CD1c-positive myeloid dendritic cell (primary cell): ENCODE data around the gene KIR2DL3.
"Not testable (repeated sequence)": the region's sequence is repeated elsewhere in the genome, so short reads cannot be mapped to it uniquely, and the experiment has no call there.

ENCODE experiments used
- DNase-seq: peaks from one replicate; pipeline ENCODE4 v3.0.0-alpha.2; 2016; ENCODE audit errors: extremely low spot score

KIR2DL3 gene

GRCh38 chr19:54738306-54738705 lies at the start of gene KIR2DL3:
Gene KIR2DL3 (plus strand): TSS chr19:54738513. CDS start chr19:54738546, 33 bp downstream.
- DNase-seq, result not testable (repeated sequence)

GRCh38 chr19:54691582-54692297 lies 46.6 kb upstream of the KIR2DL3 start:
- peak; percentile 43 for DNase-seq

DNA sequence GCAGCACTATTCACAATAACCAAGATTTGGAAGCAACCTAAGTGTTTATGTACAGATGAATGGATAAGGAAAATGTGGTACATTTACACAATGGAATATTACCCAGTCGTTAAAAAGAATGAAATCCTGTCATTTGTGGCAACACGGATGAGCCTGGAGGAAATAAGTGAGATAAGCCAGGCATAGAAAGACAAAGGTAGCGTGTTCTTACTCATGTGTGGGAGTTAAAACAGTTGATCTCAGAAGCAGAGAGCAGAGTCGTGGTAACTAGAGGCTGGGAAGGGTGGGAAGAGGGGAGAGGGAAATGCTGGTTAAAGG lies 46.1 kb upstream of the KIR2DL3 start:
- DNase-seq, result no peak

GRCh38 chr19:54694648-54695047 lies 43.7 kb upstream of the KIR2DL3 start:
- DNase-seq, result no peak

DNA sequence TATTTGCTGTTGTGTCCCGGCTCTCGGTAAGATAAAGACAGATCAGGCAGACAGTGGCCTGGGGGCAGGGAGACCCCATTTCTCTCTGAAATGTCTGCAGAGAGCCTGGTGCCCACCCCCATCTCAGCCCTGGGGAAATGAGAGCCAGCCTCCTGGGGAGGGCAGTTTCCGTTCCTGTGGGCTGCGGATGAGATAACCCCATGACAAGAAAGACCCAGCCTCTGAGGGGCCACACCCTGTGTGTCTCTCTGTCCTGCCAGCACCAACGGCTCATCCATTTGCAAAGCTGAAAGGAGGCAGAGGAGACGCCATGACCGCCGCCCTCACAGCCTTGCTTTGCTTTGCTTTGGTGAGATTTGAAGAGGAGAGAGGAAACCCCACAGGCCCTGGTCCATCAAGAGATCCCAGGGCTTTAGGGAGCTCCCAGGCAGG lies 42.2 kb upstream of the KIR2DL3 start:
- DNase-seq, result no peak

DNA sequence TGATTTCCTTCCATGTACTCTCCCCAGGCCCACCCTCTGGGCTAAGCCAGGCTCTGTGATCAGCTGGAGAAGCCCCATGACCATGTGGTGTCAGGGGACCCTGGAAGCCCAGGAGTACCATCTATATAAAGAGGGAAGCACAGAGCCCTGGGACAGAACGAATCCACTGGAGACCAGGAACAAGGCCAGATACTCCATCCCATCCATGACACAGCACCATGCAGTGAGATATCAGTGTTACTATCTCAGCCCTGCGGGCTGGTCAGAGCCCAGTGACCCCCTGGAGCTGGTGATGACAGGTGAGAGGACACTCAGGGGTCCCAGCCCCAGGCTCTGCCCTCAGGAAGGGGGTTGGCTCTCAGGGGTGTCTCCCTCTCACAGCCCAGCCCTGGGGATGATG lies 41.5 kb upstream of the KIR2DL3 start:
- no peak for DNase-seq

DNA sequence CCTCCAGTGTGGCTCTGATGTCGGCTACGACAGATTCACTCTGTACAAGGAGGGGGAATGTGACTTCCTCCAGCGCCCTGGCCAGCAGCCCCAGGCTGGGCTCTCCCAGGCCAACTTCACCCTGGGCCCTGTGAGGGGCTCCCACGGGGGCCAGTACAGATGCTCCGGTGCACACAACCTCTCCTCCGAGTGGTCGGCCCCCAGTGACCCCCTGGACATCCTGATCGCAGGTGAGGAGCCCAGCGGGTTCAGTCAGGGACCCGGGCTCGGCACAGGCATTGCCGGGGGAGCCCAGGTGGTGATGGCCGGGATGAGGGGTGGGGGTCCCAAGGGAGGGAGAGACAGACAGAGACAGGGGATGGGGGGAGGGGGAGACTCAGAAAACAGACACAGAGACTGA lies 40.6 kb upstream of the KIR2DL3 start:
- not testable (repeated sequence) for DNase-seq

- no peak for DNase-seq
Observed at GRCh38 chr19:54704928-54705327, 33.4 kb upstream of the KIR2DL3 start.

GRCh38 chr19:54707962-54708361 lies 30.4 kb upstream of the KIR2DL3 start:
- DNase-seq, result no peak

DNA sequence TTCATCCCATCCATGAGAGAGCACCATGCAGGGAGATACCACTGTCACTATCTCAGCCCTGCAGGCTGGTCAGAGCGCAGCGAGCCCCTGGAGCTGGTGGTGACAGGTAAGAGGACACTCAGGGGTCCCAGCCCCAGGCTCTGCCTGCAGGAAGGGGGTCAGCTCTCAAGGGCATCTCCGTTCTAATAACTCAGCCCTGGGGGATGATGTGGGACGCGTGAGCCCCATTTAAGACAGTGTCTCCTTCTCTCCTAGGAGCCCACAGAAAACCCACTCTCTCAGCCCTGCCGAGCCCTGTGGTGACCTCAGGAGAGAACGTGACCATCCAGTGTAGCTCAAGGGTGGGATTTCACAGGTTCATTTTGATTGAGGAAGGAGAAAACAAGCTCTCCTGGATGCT lies 29.5 kb upstream of the KIR2DL3 start:
- DNase-seq, result no peak

- DNase-seq, result no peak
Observed at GRCh38 chr19:54709212-54709948, 28.9 kb upstream of the KIR2DL3 start.

GRCh38 chr19:54709956-54710355 lies 28.4 kb upstream of the KIR2DL3 start:
- not testable (repeated sequence) for DNase-seq

DNA sequence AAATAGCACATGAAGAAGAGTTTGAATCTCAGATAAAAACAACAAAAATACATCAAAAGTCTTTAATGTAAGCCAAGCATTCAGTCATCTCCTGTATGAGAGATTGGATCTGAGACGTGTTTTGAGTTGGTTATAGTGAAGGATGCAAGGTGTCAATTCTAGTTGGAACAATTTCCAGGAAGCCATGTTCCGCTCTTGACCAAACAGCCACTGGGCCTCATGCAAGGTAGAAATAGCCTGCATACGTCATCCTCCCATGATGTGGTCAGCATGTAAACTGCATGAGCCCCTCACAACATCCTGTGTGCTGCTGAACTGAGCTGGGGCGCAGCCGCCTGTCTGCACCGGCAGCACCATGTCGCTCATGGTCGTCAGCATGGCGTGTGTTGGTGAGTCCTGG lies 14.2 kb upstream of the KIR2DL3 start, which contains the start of gene KIR3DL3:
Gene KIR3DL3 (plus strand): TSS at position 301 of the 400 bp plus-strand sequence. CDS start 55 bp downstream, at position 356.
- no peak for DNase-seq

GRCh38 chr19:54724644-54725043 lies 13.7 kb upstream of the KIR2DL3 start:
- no peak for DNase-seq

- no peak for DNase-seq
Observed at GRCh38 chr19:54725321-54725720, 13.0 kb upstream of the KIR2DL3 start.

GRCh38 chr19:54727562-54727961 lies 10.8 kb upstream of the KIR2DL3 start:
- no peak for DNase-seq

- DNase-seq, result no peak
Observed at GRCh38 chr19:54728167-54728566, 10.1 kb upstream of the KIR2DL3 start.

DNA sequence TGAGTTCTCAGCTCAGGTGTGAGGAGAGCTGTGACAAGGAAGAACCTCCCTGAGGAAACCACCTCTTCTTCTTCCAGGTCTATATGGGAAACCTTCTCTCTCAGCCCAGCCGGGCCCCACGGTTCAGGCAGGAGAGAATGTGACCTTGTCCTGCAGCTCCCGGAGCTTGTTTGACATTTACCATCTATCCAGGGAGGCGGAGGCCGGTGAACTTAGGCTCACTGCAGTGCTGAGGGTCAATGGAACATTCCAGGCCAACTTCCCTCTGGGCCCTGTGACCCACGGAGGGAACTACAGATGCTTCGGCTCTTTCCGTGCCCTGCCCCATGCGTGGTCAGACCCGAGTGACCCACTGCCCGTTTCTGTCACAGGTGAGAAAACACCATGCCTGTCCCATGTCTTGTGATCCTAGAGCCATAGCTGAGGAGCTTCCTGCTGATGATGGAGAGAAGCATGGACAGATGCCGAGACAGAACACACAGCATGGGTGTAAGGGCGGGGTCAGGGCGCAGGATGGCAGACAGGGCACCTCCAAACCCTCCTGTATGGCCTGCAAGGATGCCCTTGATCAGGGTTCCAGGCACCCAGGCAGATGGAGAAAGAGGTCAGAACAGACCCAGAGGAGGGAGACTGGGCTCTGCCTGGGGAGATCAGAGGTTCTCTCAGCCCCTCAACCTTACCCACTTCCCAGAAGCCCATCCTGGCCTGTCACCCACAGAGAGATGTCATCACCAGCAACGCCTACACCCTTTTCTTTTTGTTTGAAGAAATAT lies 8.7 kb upstream of the KIR2DL3 start:
- DNase-seq, result no peak

- no peak for DNase-seq
Observed at GRCh38 chr19:54731191-54731590, 7.1 kb upstream of the KIR2DL3 start.

DNA sequence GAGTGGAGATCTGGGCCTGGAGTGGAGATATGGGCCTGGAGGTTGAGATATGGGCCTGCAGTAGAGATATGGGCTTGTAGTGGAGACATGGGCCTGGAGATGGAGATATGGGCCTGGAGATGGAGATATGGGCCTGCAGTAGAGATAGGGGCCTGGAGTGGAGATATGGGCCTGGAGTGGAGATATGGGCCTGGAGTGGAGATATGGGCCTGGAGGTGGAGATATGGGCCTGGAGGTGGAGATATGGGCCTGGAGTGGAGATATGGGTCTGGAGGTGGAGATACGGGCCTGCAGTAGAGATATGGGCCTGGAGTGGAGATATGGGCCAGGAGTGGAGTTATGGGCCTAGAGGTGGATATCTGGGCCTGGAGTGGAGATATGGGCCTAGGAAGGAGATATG lies 402 bp downstream of the KIR2DL3 start:
- no peak for DNase-seq

- no peak for DNase-seq
Observed at GRCh38 chr19:54739587-54740497, 1.5 kb downstream of the KIR2DL3 start.
